AML-193 (cell line): ENCODE results near the gene SNX18.
A peak's percentile ranks its signal among the peaks of the same experiment; 100 is the strongest.
"Not testable (repeated sequence)": the region's sequence is repeated elsewhere in the genome, so short reads cannot be mapped to it uniquely, and the experiment has no call there.

Experiments used
- DNase-seq, 2 experiments: peaks; one replicate each; lab custom pipeline; 2025; lab: John Stamatoyannopoulos, UW

The SNX18 gene

GRCh38 chr5:54517512-54518145 is at the start of gene SNX18:
TSS of gene SNX18 (plus strand) at chr5:54517759. CDS start at chr5:54517953, 194 bp downstream.
- DNase-seq = peak; percentile 86 to 92

DNA sequence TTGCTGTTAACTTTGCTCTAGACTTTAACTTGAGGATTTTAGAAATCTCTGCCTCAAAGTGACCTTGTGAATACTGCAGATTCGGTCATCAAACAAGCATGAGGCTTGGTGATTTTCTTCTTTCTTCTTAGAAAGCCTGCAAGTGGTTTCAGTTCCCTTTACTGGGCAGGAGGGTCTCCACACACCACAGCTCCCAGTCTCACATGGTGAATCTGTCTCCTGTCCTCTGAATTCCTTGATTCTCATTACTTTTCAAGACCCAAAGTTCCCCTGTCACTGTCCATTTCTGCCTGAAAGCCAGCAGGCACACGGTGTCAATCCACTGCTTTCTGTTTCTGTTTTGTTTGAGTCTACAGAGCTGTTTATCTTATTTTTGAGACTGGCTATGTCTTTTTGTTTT is 47.9 kb upstream of the SNX18 start:
- no peak for DNase-seq

- DNase-seq = no peak
These were observed 47.4 kb upstream of the SNX18 start for GRCh38 chr5:54470128-54470527.

DNA sequence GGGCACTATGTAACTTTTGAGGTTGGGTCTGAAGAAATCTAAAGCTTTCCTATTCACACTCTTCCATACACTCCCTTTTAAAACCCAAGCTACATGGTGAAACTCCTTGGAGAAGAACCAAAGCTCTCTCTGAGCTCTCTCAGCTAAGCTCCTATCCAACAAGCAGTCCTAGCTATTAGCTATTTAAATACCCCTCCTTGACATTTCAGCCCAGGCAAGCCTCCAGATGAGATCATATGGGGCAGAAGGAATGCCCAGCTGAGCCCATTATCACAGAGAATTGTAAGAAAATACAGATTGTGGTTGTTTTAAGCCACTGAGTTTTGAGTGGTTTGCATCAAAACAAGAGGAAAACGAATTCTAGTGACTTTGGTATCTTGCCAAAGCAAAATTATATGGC is 46.9 kb upstream of the SNX18 start:
- DNase-seq = no peak

GRCh38 chr5:54471398-54471797 is 46.2 kb upstream of the SNX18 start:
- DNase-seq = no peak

DNA sequence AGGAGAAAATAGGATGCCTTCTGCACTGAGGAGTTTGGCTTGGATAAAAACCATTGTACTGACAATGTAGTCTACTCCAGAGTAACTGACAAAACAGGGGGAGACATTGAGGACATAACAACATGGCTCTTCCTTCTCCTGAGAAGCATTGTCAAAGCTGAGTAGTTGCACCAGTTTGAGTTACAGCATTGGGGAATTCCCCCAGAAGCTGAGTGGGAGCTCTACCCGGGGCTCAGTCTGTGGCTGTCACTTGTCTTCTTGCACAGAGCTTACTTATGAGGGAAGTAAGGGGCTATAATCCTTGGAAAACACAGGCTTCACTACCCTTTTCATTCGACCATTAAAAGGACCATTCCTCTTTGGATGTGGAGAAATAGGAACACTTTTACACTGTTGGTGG is 40.9 kb upstream of the SNX18 start:
- DNase-seq = no peak

- no peak for DNase-seq
These were observed 39.5 kb upstream of the SNX18 start for GRCh38 chr5:54477941-54478478.

GRCh38 chr5:54480296-54480695 is 37.3 kb upstream of the SNX18 start:
- DNase-seq = no peak

GRCh38 chr5:54484219-54484894 is 33.2 kb upstream of the SNX18 start:
- DNase-seq = no peak

DNA sequence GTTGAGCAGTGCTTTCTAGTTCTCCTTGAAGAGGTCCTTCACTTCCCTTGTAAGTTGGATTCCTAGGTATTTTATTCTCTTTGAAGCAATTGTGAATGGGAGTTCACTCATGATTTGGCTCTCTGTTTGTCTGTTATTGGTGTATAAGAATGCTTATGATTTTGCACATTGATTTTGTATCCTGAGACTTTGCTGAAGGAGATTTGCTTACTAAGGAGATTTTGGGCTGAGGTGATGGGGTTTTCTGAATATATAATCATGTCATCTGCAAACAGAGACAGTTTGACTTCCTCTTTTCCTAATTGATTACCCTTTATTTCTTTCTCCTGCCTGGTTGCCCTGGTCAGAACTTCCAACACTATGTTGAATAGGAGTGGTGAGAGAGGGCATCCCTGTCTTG is 31.9 kb upstream of the SNX18 start:
- DNase-seq = not testable (repeated sequence)

DNA sequence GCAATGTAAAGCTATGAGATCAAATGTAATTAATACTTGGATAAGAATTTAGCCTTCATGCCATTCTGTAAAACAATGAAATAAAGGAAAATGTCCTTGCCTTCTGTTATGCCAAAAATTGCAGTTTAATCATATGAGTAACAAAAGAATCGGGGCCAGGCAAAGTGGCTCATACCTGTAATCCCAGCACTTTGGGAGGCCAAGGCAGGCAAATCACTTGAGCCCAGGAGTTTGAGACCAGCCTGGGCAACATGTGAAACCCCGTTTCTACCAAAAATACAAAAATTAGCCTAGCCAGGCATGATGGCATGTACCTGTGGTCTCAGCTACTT is 27.9 kb upstream of the SNX18 start:
- not testable (repeated sequence) for DNase-seq

GRCh38 chr5:54491326-54491725 is 26.2 kb upstream of the SNX18 start:
- no peak for DNase-seq

GRCh38 chr5:54492178-54492577 is 25.4 kb upstream of the SNX18 start:
- no peak for DNase-seq

GRCh38 chr5:54495027-54495426 is 22.5 kb upstream of the SNX18 start:
- no peak for DNase-seq

GRCh38 chr5:54514291-54514690 is 3.3 kb upstream of the SNX18 start:
- DNase-seq = peak; percentile 36 to 63

DNA sequence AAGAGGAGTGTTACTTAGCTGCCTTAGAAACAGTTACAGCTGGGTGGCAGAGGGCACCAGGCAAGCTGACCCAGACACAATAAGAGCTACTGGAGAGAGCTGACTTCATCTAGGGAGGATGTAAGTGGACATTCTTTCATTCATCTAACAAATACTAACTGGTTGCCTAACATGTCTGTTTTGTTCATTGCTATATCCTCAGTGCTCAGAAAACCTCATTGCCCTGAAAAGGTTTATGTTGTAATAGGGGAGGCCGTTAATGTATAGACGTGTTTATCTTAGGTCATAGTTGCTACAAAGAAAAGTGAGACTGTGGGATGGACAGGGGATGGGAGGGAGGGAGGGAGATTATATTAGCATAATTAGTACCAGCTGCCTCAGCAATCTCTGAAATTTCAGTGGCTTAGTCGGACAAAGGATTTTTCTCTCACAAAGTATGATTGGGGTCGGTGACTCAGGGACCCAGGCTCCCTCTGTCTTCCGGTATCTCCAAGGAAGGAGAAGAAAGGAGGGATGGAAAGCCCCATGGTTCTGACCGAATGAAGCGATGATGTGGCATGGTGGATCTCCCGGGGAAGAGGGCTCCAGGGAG is 2.6 kb upstream of the SNX18 start:
- no peak for DNase-seq

DNA sequence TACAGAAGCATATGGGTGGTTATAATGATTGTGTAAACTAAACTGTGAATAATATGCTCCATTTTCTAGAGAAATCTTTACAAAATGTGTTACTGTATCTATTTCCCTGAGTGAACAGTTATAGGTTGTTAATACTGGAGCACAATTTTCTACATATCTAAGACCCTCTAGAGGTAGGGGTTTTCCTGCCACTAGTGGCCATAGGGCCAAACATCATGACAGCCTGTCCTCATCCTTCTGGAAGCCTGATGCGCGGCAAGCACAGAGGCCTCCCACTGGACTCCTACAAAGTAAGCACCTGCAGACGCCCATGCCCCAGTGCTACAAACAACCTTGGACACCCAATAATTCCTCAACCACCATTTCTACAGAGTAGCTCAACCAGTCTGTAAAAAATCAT is 1.9 kb upstream of the SNX18 start:
- no peak for DNase-seq

DNA sequence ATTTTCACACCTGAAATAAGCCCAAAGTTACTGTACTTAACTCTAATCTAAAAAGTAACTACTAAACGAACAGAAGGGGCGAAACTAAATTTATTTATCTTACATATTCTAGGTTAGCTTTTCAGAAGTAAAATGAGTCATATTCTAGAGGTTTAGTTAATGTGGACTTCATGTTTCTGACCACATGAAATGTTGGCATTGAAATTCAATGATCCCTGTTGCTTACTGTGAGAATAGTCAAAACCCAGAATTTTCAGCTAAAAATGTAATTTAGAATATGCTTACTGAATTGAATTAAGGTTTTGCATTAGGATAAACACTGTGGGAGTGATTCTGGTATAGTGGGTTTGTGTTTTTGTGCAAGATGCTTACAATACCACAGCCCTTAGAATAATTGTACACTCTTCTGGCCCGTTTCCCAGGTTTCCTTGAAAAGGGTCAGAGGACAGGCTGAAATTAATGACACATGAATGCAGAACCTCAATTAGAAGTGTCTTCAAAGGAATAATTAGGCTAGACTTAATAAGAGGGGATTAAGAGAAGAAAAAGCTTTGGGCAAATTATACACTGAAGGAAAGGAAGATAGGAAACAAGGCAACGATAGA is 1.4 kb upstream of the SNX18 start:
- DNase-seq = no peak

DNA sequence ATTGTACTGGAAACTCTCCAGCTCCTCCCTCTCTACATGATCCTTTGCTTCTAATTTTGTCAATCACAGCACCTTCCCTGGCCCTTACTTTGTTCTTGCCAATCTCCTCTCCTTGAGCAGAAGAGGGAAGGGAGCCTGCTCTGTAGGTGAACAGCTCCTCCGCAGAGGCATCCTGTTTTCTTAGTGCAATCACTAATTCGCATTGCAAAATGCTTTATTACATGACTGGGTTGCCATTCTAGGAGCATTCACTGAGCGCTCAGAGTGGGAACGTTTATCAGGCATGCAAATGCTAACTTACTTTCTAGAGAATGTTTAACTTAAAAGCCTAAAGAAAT is 416 bp upstream of the SNX18 start:
- DNase-seq = no peak

DNA sequence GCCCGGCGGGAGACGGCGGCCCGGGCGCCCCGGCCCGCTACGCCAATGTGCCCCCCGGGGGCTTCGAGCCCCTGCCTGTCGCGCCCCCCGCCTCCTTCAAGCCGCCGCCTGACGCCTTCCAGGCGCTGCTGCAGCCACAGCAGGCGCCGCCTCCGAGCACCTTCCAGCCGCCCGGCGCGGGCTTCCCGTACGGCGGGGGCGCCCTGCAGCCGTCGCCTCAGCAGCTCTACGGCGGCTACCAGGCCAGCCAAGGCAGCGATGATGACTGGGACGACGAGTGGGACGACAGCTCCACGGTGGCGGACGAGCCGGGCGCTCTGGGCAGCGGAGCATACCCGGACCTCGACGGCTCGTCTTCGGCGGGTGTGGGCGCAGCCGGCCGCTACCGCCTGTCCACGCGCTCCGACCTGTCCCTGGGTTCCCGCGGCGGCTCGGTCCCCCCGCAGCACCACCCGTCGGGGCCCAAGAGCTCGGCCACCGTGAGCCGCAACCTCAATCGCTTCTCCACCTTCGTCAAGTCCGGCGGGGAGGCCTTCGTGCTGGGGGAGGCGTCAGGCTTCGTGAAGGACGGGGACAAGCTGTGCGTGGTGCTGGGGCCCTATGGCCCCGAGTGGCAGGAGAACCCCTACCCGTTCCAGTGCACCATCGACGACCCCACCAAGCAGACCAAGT is 723 bp downstream of the SNX18 start:
- DNase-seq = no peak

DNA sequence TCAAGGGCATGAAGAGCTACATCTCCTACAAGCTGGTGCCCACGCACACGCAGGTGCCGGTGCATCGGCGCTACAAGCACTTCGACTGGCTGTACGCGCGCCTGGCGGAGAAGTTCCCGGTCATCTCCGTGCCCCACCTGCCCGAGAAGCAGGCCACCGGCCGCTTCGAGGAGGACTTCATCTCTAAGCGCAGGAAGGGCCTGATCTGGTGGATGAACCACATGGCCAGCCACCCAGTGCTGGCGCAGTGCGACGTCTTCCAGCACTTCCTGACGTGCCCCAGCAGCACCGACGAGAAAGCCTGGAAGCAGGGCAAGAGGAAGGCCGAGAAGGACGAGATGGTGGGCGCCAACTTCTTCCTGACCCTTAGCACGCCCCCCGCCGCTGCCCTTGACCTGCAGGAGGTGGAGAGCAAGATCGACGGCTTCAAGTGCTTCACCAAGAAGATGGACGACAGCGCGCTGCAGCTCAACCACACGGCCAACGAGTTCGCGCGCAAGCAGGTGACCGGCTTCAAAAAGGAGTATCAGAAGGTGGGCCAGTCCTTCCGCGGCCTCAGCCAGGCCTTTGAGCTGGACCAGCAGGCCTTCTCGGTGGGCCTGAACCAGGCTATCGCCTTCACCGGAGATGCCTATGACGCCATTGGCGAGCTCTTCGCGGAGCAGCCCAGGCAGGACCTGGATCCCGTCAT is 1.4 kb downstream of the SNX18 start:
- DNase-seq = no peak

GRCh38 chr5:54519509-54519876 is 1.9 kb downstream of the SNX18 start:
- no peak for DNase-seq
